ENCODE data around the gene TMEM184B.

TMEM184B gene

DNA sequence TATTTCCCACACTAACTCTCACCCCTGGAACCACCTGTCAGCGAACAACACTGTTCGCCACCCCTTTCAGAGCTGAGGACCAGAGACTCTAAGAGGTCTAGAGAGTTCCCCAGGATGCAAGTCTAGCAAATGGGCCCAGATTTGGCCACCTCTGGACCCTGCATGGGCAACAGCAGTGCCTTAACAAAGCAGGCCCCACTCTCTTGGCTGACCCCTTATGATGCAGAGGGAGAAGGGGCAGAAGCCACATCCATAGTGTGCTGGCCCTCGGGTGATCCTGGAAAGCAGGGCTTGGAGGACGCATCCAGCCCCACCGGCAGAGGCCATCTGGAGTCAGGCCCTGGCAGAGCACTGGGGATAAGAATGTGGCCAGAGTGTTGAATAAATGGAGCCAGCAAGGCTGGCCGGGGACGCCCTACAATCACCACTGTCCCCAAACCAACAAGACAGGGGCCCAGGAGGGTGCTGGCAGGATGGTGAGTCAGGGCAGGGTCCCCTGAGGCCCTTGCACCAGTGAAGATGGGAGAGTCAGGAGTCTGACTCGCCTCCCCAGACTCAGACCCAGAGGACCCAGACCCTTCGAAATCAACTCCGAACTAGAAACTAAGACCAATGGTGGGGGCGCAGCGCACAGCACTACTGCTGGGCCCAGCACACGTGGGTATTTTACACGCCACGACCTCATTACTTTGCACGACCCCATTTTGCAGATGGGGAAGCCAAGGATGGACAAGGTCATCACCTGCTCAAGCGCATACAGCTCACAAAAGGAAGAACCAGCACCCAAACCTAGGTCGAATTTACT lies 37.9 kb upstream of the TMEM184B start:
- Histone ChIP-seq H3K9me3 (ENCODE audit: control insufficient read depth, insufficient read depth, low read length) (no peaks in the 10 kb centered on the region), H4K20me1 (ENCODE audit: control insufficient read depth, insufficient read depth, low read depth, low read length) (peaks cover 32% of the 10 kb centered on the region), H3K27ac (ENCODE audit: low read depth, low read length) (peak overlapping the region; percentile 7; the same call in 1 of the 2 replicates), H3K4me3 (ENCODE audit: low read length) (no peak overlapping the region), H3K4me1 (ENCODE audit: control insufficient read depth, low read length) (peaks cover 88% of the 10 kb centered on the region), H3K9me2 (replicated peaks; ENCODE audit: control insufficient read depth, low read length) (no peaks in the 10 kb centered on the region), H3K27me3 (ENCODE audit: control insufficient read depth, low read length) (no peaks in the 10 kb centered on the region), H3K79me2 (ENCODE audit: control insufficient read depth, low read length) (peaks cover 96% of the 10 kb centered on the region), H3K4me2 (ENCODE audit: low read length) (peak overlapping the region; percentile 96), H3F3A (ENCODE audit: control insufficient read depth, insufficient read depth) (peaks cover 11% of the 10 kb centered on the region), H3K36me3 (ENCODE audit: control insufficient read depth, low read length) (peaks cover 60% of the 10 kb centered on the region)
- TF ChIP-seq EZH2phosphoT487 (IDR thresholded peaks at IDR 0.05; ENCODE audit: borderline replicate concordance, low read length), result no peak
- TF ChIP-seq, protein P1, sequence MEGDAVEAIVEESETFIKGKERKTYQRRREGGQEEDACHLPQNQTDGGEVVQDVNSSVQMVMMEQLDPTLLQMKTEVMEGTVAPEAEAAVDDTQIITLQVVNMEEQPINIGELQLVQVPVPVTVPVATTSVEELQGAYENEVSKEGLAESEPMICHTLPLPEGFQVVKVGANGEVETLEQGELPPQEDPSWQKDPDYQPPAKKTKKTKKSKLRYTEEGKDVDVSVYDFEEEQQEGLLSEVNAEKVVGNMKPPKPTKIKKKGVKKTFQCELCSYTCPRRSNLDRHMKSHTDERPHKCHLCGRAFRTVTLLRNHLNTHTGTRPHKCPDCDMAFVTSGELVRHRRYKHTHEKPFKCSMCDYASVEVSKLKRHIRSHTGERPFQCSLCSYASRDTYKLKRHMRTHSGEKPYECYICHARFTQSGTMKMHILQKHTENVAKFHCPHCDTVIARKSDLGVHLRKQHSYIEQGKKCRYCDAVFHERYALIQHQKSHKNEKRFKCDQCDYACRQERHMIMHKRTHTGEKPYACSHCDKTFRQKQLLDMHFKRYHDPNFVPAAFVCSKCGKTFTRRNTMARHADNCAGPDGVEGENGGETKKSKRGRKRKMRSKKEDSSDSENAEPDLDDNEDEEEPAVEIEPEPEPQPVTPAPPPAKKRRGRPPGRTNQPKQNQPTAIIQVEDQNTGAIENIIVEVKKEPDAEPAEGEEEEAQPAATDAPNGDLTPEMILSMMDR (IDR thresholded peaks at IDR 0.05; ENCODE audit: low read depth, low read length, poor library complexity, severe bottlenecking), result no peak

DNA sequence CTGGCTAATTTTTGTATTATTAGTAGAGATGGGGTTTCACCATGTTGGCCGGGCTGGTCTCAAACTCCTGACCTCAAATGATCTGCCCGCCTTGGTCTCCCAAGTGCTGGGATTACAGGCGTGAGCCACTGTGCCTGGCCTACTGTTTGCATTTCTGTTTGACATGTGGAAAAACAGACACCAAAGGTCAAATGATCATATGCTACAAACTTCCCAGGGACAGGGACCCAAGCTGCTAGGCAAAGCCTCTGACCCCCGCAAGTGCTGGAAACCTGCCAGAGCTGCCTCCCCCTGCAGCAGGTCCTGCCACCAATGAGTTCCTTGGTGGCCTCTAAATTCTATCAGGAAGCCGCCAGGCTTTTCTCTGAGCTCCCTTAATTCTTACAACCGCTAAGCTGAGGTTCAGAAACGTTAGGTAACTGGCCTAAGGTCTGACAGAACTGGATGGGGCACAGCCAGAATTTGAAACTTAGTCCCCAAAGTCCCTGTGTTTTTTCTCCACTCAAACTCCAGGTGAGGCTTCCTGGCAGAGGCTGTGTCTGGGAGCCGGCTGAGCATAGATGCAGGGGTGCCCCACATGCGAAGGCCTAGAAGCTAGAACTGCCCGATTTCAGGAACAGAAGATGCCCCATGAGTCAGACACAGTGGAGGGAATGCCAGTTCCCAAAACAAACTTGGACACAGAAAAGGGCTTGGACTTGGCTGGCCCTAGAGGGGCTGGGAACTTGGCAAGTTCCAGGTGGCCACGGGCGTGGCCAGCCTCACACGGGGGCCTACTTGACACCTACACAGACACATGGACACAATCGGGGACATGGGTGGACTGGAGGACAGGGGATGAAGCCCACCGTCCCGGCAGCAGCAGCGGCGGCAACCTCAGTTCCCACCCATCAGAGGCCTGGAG lies 37.1 kb upstream of the TMEM184B start:
- Histone ChIP-seq H4K20me1 (ENCODE audit: control insufficient read depth, insufficient read depth, low read depth, low read length) (peaks cover 26% of the 10 kb centered on the region; the same call in 1 of the 2 replicates), H3K4me2 (ENCODE audit: low read length) (no peak overlapping the region), H3K27me3 (ENCODE audit: control insufficient read depth, low read length) (no peaks in the 10 kb centered on the region), H3K79me2 (ENCODE audit: control insufficient read depth, low read length) (peaks cover 96% of the 10 kb centered on the region), H3K9me3 (ENCODE audit: control insufficient read depth, insufficient read depth, low read length) (no peaks in the 10 kb centered on the region), H3K27ac (ENCODE audit: low read depth, low read length) (no peak overlapping the region), H3K36me3 (ENCODE audit: control insufficient read depth, low read length) (peaks cover 58% of the 10 kb centered on the region), H3K4me1 (ENCODE audit: control insufficient read depth, low read length) (peaks cover 87% of the 10 kb centered on the region), H3K4me3 (ENCODE audit: low read length) (no peak overlapping the region), H3F3A (ENCODE audit: control insufficient read depth, insufficient read depth) (peaks cover 19% of the 10 kb centered on the region), H3K9me2 (replicated peaks; ENCODE audit: control insufficient read depth, low read length) (no peaks in the 10 kb centered on the region)
- TF ChIP-seq EZH2phosphoT487 (IDR thresholded peaks at IDR 0.05; ENCODE audit: borderline replicate concordance, low read length), result no peak
- TF ChIP-seq, protein P1 (IDR thresholded peaks at IDR 0.05; ENCODE audit: low read depth, low read length, poor library complexity, severe bottlenecking), result no peak

DNA sequence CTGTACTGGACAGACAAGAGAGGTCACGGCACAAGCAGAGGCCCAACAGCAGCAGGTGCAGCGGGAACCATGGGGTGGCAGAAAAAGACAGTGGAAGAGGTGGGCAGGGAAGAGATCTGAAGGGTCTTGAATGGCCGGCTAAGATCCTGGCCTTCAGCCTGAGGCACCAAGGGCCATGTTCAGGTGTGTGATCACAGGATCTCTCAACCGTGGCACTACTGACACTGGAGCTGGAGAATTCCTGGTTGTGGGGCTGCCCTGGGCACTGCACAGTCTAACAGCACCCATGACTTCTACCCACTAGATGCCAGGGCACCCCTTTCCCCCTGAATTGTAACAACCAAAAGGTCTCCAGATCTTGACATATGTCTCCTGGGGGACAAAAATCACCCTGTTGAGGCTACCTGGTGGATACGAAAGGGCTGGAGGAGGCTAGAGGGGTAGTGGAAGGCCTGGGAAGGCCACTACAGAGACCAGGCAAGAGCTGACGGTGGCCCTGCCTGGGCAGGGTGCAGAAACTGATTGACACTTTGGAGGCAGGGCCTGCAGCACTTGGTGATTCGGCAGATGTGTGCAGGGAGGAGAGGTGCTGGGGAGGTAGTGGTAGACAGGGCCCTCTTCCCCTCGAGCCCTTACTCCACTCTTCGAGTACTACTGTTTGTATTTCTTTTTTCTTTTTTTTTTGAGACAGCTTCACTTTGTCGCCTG lies 36.1 kb upstream of the TMEM184B start:
- Histone ChIP-seq H3K27ac (ENCODE audit: low read depth, low read length) (no peak overlapping the region), H3F3A (ENCODE audit: control insufficient read depth, insufficient read depth) (peaks cover 19% of the 10 kb centered on the region), H3K79me2 (ENCODE audit: control insufficient read depth, low read length) (peaks cover 96% of the 10 kb centered on the region), H3K36me3 (ENCODE audit: control insufficient read depth, low read length) (peaks cover 58% of the 10 kb centered on the region), H3K4me1 (ENCODE audit: control insufficient read depth, low read length) (peaks cover 78% of the 10 kb centered on the region), H3K9me2 (replicated peaks; ENCODE audit: control insufficient read depth, low read length) (no peaks in the 10 kb centered on the region), H4K20me1 (ENCODE audit: control insufficient read depth, insufficient read depth, low read depth, low read length) (peaks cover 28% of the 10 kb centered on the region; the same call in 1 of the 2 replicates), H3K4me2 (ENCODE audit: low read length) (no peak overlapping the region), H3K27me3 (ENCODE audit: control insufficient read depth, low read length) (no peaks in the 10 kb centered on the region), H3K4me3 (ENCODE audit: low read length) (no peak overlapping the region), H3K9me3 (ENCODE audit: control insufficient read depth, insufficient read depth, low read length) (no peaks in the 10 kb centered on the region)
- TF ChIP-seq EZH2phosphoT487 (IDR thresholded peaks at IDR 0.05; ENCODE audit: borderline replicate concordance, low read length), result no peak
- TF ChIP-seq, protein P1 (IDR thresholded peaks at IDR 0.05; ENCODE audit: low read depth, low read length, poor library complexity, severe bottlenecking), result no peak
